Measurements from ENCODE around the gene ID1. TPM values are rescaled to one million over a fixed set of nuclear protein-coding genes. Genes with fewer than 3 reads are reported as not detected.

The ID1 gene
- total RNA-seq, 1 experiment from 2014 or later = 360 TPM

DNA sequence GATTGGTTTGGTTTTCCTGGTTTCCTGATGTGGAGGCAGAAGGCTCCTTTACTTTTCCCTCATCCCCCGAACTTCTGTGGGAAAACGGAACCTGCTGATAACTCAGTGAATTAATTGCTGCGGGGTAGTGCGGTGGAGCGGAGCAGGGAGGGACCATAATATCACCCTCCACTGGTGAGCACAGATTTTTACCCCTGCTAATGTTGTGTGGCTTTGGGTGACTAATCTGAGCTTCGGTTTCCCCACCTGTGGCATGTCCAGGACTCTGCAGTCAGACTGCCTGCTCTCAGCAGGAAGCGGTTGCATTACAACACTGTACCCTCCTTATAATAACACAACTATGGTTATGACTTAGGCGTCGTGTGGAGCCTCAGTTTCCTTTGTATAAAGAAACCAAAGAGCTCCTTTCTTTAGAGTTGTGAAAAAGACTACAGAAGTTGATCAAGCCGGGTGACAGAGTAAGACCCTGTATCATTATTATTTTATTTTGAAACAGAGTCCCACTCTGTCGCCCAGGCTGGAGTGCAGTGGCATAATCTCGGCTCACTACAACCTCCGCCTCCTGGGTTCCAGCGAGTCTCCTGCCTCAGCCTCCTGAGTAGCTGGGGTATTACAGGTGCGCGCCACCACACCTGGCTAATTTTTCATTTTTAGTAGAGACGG, 2.2 kb upstream of the ID1 start:
- Histone ChIP-seq H3K9ac (ENCODE audit: extremely low read depth, insufficient read length, low read length) (no peak overlapping the region), H2AK5ac (ENCODE audit: insufficient read length, low read length) (no peak overlapping the region), H2AFZ (ENCODE audit: low read length) (no peak overlapping the region)

More for the DNA sequence above, 2.2 kb upstream of the ID1 start:
- Histone ChIP-seq H3K79me2 (ENCODE audit: insufficient read depth, low read length) (peaks cover 4% of the 10 kb centered on the region; the same call in 1 of the 2 replicates), H4K20me1 (ENCODE audit: control insufficient read depth, insufficient read depth, insufficient read length) (no peaks in the 10 kb centered on the region), H3K23me2 (ENCODE audit: insufficient read length, low read depth, low read length, poor library complexity, severe bottlenecking) (peaks cover 13% of the 10 kb centered on the region), H3K4me2 (ENCODE audit: insufficient read depth, insufficient read length, low read length) (no peak overlapping the region), H3K4ac (ENCODE audit: low read depth, low read length) (no peak overlapping the region), H4K8ac (replicated peaks; ENCODE audit: insufficient read length, low read depth, low read length) (no peak overlapping the region), H3K4me1 (ENCODE audit: insufficient read depth, low read length) (peaks cover 2% of the 10 kb centered on the region; the same call in 1 of the 2 replicates), H3K14ac (ENCODE audit: insufficient read depth, low read length) (peak overlapping the region; percentile 72; the same call in 1 of the 2 replicates), H3K56ac (ENCODE audit: insufficient read length, low read depth, low read length) (no peak overlapping the region), H3K9me3 (ENCODE audit: control insufficient read depth, low read depth, low read length) (no peaks in the 10 kb centered on the region), H4K91ac (ENCODE audit: insufficient read length, low read depth, low read length) (no peak overlapping the region), H4K5ac (ENCODE audit: insufficient read length, low read depth, low read length) (no peak overlapping the region), H3T11ph (ENCODE audit: low read length) (no peak overlapping the region), H3K79me1 (ENCODE audit: insufficient read depth, low read depth, low read length, poor library complexity, severe bottlenecking) (no peaks in the 10 kb centered on the region), H2BK15ac (ENCODE audit: low read depth, low read length) (no peak overlapping the region), H2BK20ac (ENCODE audit: low read depth, low read length, poor library complexity, severe bottlenecking) (no peak overlapping the region), H3K23ac (ENCODE audit: insufficient read length, low read depth, low read length) (no peak overlapping the region), H3K27me3 (ENCODE audit: insufficient read depth, low read length) (no peaks in the 10 kb centered on the region), H3K27ac (ENCODE audit: insufficient read length, low read depth, low read length) (no peak overlapping the region), H3K18ac (ENCODE audit: insufficient read length, low read depth, low read length) (no peak overlapping the region), H2BK120ac (ENCODE audit: low read depth, low read length, poor library complexity, severe bottlenecking) (no peak overlapping the region), H2BK5ac (ENCODE audit: insufficient read length, low read length) (no peak overlapping the region), H2BK12ac (ENCODE audit: insufficient read length, low read depth, low read length) (no peak overlapping the region)
- no peak for TF ChIP-seq CTCF (conservative IDR thresholded peaks at IDR 0.05)
- H3K4me1 Mint-ChIP-seq = peaks cover 24 to 32% of the 10 kb centered on the region in 2 experiments
- peaks cover 6 to 22% (median 18%) of the 10 kb centered on the region in 3 experiments for H3K36me3 Mint-ChIP-seq (ENCODE audit: insufficient read depth in 1 of 3, low read depth in 3 of 3)
- H3K27ac Mint-ChIP-seq = peak overlapping the region; percentile 94 to 96 (median 95); a peak in 6 of 7 replicates
- peaks cover 2% of the 10 kb centered on the region for H3K27me3 Mint-ChIP-seq (ENCODE audit: low read depth)
- peaks cover 3% of the 10 kb centered on the region in 2 experiments; a peak in 2 of 5 replicates for H3K9me3 Mint-ChIP-seq
- H3K4me3 Mint-ChIP-seq = peak overlapping the region; percentile 8 to 50; a peak in 3 of 5 replicates
- DNase-seq = no peak
- no CpG with 5 or more reads among the region's 17 CpGs for WGBS (ENCODE audit: extremely low coverage, insufficient read length, low lambda C conversion rate)
